Hematopoietic multipotent progenitor cell treated with erythropoietin and hydrocortisone succinate and interleukin-3 and kit ligand, for 15 days (in vitro differentiated cells): ENCODE results near the gene UGT1A7.

Experiments
- DNase-seq: peaks from one replicate; pipeline ENCODE4 v3.0.0-alpha.2; 2015; ENCODE audit warnings: low spot score

Gene UGT1A7

DNA sequence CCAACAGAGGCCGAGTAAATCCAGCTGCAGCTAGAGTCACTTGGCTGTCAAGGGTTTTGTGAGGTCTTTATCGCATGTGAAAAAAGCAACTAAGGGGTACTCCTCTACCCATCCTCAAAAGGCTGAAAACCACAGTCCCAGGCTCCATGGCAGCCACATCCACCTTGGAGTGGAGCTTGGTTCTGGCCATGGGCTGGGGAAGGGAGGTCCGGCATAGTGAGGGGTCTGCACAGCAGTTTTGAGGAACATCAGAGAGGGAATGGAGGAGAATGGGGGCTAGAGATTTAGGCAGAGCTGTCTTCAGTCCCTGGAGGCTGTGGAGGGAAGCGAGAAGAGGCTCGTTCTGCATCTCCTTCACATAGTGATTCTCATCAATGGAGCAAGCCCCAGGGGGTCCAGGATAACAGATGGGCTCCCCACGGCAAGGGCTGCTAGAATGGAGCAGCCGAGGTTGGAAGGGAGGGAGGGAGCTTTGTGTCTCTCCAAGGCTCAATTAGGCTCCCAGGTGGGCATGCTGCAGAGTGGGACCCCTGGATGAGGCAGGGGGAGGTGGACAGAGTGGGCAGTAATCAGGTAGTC lies 117.5 kb downstream of the UGT1A7 start:
- no peak for DNase-seq

DNA sequence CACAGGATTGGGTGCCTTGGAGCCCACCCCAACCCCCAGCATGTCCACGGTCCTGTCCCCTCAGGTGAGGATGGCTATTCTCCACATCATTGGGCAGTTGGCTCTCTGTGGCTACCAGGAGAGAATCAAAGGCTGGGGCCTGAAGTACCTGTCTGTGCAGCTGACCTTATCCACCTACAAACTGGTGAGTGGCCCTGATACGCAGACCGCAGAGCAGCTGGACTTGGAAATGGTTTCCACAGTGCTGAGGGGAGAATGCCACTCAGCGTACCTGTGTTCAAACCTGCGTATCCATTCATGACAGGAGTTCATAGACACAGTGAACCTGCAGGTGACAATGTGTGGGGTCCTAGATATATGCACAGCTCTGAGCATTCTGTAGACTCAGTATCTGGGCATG lies 118.0 kb downstream of the UGT1A7 start:
- DNase-seq, result no peak

DNA sequence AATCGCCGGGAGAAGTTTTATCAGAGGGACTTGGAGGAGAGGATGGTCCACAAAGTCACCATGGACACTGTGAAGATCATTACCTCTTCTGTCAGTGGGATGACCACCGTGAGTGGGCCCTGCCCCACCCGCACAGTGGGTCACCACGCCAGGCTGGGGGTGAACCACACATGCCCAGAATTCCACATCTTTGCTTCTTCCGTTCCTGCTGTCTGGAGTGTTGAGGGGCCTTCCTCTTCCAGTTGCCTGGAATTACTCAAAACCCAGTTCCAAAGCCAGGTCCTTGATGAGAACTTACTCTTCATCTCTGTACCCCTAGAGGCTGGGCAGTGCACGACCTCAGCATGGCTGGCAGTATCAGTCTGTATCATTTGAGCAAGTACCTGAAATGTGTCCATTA lies 118.5 kb downstream of the UGT1A7 start:
- DNase-seq, result no peak

DNA sequence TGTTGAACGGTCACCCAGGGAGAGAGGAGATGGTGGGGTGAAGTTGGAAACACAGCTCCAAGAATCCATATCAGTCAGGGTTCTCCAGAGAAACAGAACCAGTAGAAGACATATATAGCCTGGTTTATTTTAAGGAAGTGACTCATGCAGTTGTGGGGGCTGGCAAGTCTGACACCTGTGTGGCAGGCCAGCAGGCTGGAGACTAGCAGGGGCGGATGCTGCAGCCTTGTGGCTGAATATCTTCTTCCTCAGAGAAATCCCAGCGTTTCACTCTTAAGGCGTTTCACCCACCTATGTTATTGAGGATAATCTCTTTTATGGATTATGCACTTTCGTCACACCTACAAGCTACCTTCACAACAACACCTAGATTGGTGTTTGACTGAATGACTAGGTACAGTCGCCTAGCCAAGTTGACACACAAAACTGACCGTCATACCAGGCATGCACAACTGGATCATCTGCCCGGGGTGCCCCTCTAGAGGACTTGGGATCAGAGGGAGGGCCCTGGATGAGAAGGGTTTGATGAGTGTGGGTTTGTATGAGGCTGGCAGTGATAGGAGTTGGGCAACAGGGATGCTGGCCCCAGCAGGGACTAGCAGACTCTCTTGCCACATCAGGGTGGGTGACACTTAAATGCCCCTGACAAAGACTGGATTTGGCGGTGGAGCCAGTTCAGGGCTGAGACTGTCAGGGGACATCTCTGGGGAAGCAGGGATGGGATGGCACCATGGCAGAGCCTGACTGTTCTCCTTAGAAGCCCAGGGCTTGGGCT lies 119.8 kb downstream of the UGT1A7 start:
- DNase-seq, result no peak

DNA sequence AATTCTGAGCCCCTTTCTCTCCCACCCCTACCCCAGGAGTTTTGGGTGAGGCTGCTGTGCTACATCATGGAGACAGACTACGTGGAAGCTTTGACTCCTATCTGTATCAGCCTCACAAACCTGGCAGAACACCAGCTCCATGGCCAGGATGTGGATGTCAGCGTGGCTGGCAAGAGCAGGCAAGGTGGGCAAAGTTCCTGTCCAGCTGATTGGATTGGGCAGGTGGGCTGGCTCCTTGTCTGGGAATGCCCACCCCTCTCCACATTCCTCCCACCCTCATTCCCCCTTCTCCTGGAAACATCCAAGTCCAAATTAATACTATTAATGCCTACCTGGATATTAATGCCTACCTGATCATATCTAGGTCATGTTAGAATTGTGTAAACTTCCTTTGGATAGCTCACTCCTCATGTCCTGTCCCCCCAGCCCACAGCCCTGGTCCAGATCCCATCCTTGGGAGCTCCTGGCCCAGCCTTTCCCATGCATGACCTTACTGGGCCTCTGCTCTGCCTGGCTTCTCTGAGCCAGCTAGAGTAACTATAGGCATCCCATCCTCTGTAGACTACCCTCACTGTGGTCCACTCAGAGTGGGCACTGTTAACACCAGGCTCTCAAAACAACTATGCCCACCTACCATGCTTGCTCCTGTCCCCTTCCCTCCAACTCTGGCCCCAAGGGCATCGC lies 120.6 kb downstream of the UGT1A7 start:
- DNase-seq, result no peak

DNA sequence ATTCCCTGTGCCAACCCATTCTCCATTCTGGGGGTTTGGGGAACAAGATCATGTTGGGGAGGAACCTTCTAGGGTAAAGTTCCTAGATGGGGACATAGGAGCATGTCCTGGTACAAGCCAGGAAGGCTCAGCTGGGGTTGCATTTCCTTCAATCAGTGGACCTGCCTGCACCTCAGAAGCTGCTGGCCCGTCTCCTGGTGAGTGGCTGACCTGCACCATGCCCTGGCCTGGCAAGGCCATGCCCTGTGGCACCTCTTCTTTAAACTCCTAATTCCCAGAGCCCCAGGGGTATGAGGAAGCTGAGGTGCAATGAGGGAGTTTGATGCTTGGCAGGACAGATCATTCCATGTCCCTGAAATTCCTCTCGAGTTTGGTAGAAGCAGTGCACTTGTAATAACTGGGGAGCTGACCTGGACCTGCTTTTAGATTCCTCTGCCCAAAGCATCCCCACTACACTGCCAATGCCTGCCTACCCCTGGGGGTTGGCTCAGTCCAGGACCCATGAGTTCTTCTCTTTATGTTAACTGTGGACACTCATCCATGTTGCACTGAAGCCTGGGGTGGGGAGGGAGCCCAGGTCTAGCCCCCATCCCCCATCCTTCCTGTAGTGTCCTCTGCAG lies 121.7 kb downstream of the UGT1A7 start:
- no peak for DNase-seq

DNA sequence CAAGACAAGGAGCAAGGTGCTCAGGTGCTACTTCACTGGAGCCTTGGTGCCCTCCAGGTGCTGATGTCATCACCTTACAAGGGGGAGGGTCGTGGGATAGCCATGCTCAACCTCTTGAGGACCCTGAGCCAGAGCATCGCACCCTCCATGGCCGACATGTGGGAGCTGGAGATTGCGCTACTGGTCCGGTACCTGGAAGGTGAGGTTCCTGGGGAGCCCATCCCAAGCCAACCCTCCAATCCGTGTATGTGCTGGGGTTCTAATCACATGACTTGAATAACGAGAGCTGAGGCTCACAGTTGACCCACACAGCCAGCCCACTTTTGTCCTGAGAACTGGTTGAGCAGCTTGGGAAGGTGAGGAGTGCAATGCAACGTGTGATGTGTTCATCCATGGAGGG lies 122.3 kb downstream of the UGT1A7 start:
- DNase-seq, result no peak

DNA sequence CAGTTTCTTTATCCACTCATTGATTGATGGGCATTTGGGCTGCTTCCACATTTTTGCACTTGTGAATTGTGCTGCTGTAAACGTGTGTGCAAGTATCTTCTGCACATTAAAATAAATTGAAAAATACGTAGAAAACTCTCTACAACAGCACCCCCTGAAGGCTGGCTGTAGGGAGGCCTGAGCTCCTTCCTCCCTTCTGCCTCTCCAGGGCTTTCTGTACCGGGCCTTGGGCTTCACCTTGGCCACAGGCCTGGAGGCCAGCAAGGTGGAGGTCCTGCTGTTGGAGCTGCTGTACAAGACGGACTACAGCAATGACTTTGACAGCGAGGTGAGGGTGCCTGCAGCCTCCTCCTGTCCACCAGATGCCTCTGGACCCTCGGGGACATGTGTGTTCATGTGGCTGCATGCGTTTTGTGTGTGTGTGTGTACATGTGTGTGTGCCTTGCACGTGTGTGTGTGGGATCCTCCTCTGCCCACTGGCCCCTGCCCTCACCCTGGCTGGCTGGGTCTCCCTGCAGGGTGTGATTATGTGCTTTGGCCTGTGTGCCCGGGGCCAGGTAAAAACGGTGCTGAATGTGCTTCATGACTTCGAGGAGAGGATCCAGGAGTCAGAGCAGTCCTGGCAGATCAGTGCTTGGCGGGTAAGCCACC lies 125.6 kb downstream of the UGT1A7 start:
- DNase-seq, result no peak

DNA sequence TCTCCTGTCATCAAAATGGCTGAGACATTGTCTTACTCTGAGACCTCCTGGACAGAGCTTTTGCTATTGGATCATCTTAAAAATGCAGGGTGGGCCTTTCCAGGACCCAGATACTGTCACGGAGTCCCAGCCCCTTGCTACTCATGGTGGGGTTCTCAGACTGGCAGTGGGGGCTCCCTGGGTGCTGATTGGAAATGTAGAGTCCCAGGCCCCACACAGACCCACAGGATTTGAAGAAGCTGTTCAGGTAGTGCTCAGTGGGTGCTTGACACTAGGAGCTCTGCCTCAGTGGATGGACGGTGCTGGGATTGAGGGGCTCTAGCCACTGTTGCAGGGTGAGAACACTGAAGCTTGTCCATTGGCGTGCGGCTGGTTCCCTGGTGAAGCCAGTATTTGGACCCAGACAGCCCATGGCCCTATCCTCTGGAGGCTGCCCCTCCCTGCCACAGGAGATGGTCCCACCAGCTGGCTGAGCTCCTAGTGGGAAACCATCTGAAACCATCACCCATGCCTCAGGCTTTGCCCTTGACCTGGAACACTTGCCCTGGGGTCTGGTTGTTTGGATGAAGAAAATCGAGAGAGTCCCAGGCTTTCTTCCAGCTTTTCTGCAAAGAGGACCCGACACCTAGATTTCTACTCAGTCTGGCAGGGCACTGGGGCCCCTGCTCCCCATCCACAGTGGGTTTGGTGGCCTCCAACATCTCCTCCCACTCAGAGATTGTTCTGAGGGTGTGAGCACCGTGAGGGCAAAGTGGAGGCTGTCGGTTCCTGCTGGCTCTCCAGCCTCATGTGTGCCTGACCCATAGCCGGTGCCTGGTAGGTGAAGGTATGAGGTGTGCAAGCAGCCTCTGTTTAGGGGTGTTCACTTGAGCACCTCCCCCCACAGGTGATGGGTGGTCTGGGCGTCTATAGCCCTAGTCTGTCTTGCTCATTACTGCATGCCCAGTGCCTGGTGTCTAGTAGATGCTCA lies 126.5 kb downstream of the UGT1A7 start:
- no peak for DNase-seq

DNA sequence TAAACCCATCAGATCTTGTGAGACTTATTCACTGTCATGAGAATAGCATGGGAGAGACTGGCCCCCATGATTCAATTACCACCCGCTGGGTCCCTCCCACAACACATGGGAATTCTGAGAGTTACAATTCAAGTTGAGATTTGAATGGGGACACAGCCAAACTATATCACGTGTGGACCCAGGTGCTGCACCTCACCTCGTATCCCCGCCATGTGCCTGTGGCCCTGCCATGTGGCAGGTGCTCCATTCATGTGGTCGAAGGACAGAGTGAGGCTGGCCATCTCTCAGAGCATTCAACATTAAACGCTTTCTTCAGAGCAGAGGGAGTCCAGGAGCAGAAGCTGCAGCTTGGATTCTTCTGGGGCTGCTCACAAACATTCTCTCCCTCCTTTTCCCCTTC lies 128.7 kb downstream of the UGT1A7 start:
- DNase-seq, result no peak

DNA sequence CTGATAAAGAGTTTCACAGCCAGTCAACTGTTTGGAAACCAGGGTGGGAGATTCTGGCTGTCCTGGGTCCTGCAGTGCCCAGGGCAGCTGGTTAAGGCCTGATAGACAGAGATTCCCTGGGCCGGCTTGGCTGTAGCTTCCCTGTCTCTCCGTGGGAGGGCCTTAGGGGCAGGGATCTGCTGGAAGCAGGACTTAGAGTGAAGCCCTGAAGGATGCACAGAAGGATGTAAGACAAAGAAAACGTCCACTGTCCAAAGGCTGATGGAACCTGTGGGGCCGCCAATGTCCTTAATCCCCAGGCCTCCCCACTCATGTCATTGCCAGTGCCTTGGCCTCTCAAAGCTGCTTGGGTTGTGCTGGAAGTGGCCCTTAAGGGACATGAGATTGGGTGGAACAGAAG lies 129.4 kb downstream of the UGT1A7 start:
- DNase-seq, result no peak

DNA sequence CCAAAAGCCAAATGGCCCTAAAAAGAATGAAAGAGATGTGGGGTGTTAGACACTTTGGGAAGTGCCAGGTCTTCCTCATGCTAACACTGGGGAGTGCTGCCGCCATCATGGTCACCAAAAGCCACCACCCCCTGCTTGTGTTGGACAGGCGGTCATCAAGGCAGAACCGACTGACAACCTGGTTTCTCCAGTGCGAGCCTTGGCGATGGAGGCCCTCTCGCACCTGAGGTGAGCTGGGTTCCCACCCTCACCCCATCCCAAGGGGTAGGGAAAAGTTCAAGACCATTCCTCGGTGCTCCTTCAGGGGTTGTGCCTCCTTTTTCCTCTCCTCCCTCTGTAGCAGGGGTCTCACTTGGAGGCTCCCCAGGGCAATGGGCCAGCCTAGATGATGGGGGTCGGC lies 130.0 kb downstream of the UGT1A7 start:
- no peak for DNase-seq

DNA sequence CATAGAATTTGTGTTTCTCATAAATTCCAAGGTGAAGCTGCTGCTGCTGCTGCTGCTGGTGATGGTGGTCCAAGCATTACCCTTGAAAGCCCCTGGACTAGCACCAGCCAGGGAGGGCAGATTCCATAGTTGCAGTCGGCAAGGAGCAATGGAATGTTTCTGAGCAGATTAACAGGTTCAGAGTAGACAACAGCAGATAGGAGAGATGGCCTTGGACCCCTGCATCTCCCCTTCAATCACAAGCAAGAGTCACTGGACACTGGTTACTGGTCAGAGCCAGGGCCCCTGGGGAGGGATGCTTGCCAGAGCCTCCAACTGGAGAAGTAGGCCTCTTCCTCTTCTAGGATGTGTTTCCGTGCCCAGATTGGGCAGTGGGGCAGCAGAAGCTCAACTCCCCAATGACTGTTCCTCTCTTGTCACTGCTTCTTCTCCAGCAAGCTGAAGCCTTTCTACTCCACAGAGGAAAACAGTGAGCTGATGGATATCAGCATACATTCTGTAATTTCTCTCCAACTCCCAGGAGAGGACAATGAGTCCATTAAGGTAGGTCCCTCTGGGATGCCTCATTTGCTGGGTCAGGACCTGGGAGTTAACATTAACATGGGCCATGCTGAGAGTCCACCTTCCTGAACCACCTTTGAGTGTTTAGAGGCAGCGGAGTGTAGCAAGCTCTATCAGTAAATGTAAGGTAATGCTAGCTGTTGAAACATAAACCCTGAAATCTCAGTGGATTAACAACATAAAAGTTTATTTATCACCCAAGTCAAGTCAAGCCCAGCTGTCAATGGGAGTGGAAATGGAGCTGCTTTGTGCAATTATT lies 131.7 kb downstream of the UGT1A7 start:
- no peak for DNase-seq

DNA sequence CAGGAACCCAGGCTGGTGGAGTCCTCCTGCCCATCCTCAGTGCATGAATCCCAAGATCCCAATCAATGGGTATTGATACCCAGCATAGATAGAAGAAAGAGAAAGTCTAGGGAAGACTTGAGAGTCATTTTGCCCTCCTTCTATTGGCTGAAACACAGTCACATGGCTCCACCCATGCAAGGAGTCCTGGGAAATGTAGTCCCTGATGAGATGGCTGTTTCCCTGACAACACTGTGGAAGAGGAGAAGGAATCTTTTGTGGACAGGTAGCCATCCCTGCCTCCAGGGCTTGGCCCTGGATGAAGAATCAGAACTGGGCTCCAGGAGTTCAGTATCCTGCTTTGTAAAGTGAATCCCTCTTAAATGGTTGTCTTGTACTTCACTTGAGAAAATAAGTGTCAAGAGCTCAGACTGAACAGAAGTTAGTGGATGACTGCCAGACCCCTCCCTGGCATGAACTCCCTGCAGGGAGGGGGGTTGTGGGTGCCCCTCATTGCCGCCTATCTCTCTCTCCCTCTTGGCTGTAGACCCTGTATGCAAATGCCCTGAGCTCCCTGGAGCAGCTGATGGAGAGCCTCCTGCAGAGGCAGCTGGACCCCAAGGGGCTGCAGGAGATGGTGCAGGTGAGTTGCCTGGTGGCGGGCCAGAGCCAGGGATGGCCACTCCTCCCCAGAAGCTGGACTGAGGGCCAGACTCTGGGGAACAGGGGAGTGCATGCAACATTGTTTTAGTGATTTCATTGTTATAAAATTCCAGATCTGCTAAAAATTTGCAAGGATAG lies 132.5 kb downstream of the UGT1A7 start:
- DNase-seq, result no peak

DNA sequence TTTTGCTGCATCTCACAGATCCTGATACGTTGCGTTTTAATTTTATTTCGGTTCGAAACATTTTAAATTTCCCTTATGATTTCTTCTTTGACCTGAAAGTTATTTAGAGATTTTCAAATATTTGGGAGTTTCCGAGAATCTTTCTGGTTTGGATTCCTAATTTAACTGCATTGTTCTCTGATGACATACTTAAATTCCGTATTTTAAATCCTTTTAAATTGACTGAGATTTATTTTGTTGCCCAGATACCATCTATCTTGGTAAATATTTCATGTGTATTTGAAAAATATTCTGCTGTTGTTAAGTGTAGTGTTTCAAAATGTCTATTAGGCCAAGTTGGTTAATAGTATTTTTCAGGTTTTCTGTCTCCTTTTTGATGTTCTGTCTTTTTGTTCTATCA lies 134.2 kb downstream of the UGT1A7 start:
- no peak for DNase-seq

DNA sequence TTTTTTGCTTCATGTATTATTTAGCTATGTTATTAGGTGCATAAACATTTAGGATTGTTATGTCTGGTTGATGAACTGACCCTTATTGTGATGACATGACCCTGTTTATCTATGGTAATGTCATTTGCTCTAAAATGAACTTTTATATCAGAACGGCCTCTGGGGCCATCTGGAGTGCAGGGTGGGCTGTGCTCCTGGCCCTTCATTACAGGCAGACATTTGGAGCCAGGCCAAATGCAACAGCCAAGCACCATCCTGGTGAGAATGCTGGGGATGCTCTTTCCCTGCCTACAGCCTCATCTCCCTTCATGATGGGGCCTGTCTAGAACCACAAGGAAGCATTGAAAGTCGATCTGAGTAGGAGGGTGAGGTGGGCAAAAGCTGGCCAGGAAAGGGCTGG lies 134.6 kb downstream of the UGT1A7 start:
- DNase-seq, result no peak

DNA sequence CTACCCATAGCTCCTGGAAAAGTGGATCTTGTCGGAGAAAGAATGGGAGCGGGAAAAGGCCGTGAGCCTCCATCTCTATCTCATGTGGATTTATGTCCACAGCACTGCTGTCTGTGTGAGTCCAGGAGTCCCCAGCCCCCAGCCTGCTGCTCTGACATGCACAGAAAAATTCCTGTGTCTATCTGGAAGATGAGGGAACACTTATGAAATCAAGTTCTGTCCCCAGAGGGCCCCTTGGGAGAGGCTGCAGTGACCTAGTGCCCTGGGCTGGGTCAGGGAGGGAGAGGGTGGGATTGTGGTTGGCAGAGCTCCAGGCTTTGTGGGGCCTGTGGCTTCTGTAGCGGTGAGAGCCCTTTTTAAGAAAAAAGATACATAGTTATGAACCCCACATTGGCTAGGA lies 135.1 kb downstream of the UGT1A7 start:
- DNase-seq, result no peak

DNA sequence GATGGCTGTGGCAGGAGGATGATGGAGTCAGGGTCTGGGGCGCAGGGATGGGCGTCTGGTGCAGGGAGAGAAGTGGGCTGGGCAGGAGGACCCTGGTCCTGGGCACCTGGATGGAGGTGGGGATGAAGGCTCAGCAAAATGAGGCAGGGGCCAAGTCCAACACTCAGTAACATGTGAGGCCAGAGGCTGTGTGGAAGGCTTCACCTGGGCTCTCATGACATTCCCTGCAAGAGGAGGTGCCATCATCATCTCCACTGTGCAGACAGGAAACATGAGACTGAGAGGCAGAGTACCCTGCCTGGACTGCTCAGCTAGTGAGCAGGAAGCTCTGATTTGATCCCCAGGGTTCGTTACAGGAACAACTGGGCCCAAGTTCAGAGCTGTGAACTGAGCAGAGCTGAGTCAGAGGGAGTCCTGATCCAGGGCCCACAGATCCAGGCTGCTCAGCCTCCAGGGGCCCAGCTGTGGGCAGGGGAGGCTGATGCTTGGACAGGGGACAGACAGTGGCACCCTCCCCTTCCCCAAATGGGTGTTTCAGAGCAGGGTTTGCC lies 135.7 kb downstream of the UGT1A7 start:
- no peak for DNase-seq

DNA sequence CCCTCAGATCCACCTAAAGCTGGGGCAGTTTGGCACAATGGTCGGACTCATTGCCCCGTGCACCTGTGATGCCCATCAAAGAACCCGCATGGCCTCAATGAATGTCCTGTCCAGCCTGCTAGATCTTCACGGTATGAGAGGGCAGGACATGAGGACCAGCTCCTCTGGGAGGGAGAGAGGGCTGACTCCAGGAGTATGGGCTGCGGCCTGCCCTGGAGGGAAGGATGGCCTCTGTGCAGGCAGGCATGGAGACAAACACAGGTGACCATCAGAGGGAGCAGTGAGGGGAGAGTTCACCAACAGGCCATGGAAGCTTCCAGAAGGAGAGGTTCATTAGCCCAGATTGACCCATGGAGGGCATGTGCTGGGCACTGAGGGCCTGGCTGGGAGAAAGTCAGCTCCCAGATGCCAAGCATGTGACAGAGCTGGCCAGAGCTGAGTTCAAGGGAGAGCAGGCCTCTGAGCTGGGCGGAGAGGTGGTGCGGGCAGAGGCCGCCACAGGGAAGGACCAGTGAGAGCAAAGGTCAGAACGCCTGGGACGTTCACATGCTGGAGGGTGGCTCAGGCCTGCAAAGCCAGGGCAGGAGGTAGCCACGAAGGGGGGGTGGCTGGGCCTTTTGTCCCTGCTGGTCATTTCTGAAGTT lies 136.4 kb downstream of the UGT1A7 start:
- no peak for DNase-seq
